GM12891 (cell line): ENCODE results near the gene CCDC87.
"Not testable (repeated sequence)": the region's sequence is repeated elsewhere in the genome, so short reads cannot be mapped to it uniquely, and the experiment has no call there.

ENCODE experiments used
- DNase-seq: peaks from one replicate; pipeline ENCODE4 v3.0.0; 2011; ENCODE audit warnings: low spot score; ENCODE audit not compliant: insufficient read length
- FAIRE-seq: peaks from 2 replicates; lab custom pipeline; 2011; peaks lifted over from hg19 to GRCh38; lab: Jason Lieb, UNC
- PAX5 ChIP-seq: IDR thresholded peaks from 2 replicates; pipeline ENCODE4 v1.6.1; 2011; ENCODE audit warnings: low read length, moderate library complexity, mild to moderate bottlenecking; ENCODE audit not compliant: insufficient read depth, severe bottlenecking
- POLR2A ChIP-seq: IDR thresholded peaks from 2 replicates; pipeline ENCODE4 v1.6.1; 2011; ENCODE audit warnings: low read depth, low read length, control low read depth
- POLR2AphosphoS5 ChIP-seq: IDR thresholded peaks from 2 replicates; pipeline ENCODE4 v1.6.1; 2011; ENCODE audit warnings: low read depth, low read length, control low read depth
- POU2F2 ChIP-seq: IDR thresholded peaks from 2 replicates; pipeline ENCODE4 v1.6.1; 2011; ENCODE audit warnings: low read depth, mild to moderate bottlenecking, control low read depth, low read length, moderate library complexity
- SPI1 ChIP-seq: IDR thresholded peaks from 2 replicates; pipeline ENCODE4 v1.6.1; 2011; ENCODE audit warnings: low read depth, low read length, control low read depth
- TAF1 ChIP-seq: IDR thresholded peaks from 2 replicates; pipeline ENCODE4 v1.6.1; 2011; ENCODE audit warnings: low read depth, low read length, control low read depth

Gene CCDC87

GRCh38 chr11:66616379-66617154, 23.7 kb upstream of the CCDC87 start, which contains the start of gene RBM14:
RBM14 (plus strand) TSS chr11:66616630; CDS start chr11:66616721, 91 bp downstream.
- peak; percentile 98 for TF ChIP-seq TAF1
- TF ChIP-seq PAX5, result no peak
- TF ChIP-seq POLR2A, result peak; percentile 98
- TF ChIP-seq POLR2AphosphoS5, result peak; percentile 99
- peak; percentile 16; the same call in 1 of the 2 replicates for TF ChIP-seq POU2F2
- DNase-seq (peak; percentile 99), FAIRE-seq (peak; percentile 93)

DNA sequence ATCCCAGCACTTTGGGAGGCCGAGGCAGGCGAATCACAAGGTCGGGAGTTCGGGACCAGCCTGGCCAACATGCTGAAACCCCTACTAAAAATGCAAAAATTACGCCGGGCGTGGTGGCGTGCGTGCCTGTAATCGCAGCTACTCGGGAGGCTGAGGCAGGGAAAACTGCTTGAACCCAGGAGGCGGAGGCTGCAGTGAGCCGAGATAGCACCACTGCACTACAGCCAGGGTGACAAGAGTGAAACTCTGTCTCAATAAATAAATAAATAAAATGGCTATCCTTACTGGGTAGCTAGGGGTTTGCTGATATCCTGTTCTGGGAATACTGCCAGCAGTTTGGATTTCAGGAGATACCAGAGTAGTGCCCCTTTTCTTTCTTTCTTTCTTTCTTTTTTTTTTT, 21.2 kb upstream of the CCDC87 start:
- DNase-seq, result no peak
- FAIRE-seq, result no peak

DNA sequence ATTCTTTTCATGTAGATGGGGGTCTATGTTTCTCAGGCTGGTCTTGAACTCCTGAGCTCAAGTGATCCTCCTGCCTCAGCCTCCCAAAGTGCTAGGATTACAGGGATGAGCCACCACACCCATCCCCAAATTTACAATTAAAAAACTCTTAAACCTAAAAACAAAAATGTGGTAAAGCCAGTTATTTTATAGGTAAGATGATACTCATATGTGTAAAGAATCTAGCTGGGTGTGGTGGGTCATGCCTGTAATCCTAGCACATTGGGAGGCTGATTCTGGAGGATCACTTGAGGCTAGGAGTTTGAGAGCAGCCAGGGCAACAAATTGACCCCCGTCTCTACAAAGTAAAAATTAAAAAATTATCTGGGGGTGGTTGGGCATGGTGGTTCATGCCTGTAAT, 19.6 kb upstream of the CCDC87 start:
- TF ChIP-seq POU2F2 (no peak), POLR2A (no peak), SPI1 (no peak), POLR2AphosphoS5 (no peak), TAF1 (no peak), PAX5 (no peak)
- FAIRE-seq (no peak), DNase-seq (no peak)

More for the DNA sequence above, 21.2 kb upstream of the CCDC87 start:
- TF ChIP-seq TAF1 (no peak), POU2F2 (no peak), POLR2A (no peak), SPI1 (no peak), POLR2AphosphoS5 (no peak), PAX5 (no peak)

DNA sequence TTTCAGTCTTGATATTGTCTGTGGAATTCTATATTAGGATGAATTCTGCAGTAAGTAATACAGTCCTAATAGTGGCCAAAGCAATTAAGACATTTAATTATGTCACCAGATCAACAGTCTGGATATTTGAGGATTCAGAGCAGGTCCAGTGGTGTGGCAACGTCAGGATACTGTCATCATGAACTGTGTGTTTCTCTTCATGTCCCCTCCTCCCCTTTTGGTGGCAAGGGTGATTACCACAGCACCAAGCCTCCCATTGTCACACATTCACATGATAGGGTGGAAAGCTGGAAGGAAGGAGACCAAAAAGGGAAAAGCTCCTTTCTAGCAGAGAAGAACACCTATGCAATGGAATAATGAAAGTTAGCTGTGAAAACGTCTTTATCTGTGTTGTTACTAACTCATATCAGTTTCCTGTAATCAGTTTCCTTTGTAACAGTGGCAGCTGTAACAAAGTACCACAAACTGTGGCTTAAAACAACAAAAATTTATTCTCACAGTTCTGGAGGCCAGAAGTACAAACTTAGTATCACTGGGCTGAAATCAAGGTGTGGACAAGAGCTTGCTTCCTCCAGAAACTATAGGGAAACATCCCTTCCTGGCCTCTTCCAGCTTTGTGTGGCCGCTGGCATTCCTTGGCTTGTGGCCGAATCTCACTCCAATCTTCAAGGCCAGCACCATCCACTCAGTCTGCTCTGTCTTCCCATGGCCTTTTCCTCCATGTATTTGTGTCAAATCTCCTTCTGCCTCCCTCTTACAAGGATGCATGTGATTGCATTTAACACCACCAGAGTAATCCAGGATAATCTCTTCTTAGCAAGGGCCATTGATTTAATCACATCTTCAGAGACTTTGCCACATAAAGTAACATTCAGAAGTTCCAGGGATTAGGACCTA, 17.1 kb upstream of the CCDC87 start:
- TF ChIP-seq TAF1, result no peak
- DNase-seq, result no peak
- no peak for FAIRE-seq

DNA sequence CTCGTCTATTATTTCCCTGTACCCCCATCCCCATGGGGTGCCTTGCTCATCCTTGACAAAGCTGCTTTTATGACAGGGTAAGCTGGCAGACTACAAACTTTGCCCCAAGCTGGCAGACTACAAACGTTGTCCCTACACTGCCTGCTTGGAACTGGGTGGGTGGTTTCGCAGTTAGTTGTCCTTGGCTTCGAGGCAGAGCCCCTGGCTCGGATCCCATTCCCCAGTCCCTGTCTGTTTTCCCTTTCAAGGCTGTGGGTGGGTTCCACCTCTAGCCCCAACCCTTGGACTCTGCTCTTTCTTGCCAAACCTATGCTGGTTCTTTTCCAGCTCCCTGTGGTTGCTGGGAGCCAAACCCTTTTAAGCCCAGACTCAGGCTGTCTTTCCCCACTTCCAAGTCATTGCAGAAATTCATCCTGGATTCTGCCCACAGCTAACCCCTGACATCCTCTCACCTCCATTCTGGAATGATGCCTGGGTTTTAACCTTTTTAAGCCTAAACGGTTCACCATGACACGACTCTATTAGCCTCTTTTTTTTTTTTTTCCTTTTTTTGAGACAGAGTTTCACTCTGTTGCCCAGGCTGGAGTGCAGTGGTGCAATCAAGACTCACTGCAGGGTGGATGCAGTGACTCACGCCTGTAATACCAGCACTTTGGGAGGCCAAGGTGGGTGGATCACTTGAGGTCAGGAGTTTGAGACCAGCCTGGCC, 14.4 kb upstream of the CCDC87 start:
- no peak for TF ChIP-seq TAF1
- no peak for TF ChIP-seq POU2F2
- no peak for TF ChIP-seq POLR2AphosphoS5
- no peak for TF ChIP-seq POLR2A
- no peak for DNase-seq
- no peak for FAIRE-seq

DNA sequence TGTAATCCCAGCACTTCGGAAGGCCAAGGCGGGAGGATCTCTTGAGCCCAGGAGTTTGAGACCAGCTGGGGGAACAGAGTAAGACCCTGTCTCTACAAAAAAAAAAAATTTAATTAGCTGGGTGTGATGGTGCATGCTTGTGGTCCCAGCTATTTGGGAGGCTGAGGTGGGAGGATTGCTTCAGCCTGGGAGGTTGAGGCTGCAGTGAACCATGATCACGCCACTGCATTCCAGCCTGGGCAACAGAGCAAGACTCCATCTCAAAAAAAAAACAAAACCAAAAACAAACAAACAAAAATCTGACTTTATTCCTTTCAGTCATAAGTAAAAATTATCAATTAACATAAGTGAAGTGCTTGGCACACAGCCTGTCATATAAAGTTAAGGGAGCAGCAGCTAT, 13.7 kb upstream of the CCDC87 start:
- DNase-seq, FAIRE-seq: not testable (repeated sequence)

DNA sequence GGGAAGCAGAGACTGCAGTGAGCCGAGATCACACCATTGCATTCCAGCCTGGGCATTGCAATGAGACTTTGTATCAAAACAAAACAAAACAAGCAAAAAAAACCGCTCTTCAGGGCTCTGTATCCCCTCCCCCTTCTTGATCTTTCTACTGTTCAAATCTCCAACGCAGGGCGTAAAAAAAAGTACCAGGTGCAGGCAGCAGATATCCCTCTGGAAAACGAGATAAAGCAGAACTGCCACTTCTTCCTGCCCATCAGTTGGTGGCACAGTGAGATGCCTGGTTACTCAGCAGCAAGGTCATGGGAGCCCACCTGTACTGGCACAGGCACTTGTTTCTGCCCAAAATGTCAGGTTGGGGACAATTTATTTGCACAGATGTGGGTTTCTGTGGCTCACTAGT, 11.3 kb upstream of the CCDC87 start:
- TF ChIP-seq SPI1, result no peak
- no peak for TF ChIP-seq POLR2AphosphoS5
- no peak for TF ChIP-seq TAF1
- no peak for TF ChIP-seq POLR2A
- TF ChIP-seq POU2F2, result no peak
- no peak for TF ChIP-seq PAX5
- DNase-seq (no peak), FAIRE-seq (no peak)

DNA sequence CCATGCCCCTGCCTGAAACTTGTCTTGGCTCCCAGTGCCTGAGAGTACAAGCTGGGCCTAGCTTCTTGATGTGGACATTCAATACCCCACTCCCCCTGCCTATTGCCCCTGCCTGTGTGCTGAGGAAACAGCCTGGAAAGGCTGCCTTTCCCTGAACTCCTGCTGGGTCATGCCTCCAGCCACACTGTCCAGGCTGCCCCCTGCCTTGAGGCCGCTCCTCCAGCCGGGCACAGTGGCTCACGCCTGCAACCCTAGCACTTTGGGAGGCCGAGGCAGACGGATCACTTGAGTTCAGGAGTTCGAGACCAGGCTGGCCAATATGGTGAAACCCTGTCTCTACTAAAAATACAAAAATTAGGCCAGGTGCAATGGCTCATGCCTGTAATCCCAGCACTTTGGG, 10.2 kb upstream of the CCDC87 start:
- TF ChIP-seq POLR2A, result no peak
- no peak for TF ChIP-seq POLR2AphosphoS5
- TF ChIP-seq TAF1, result no peak
- no peak for TF ChIP-seq PAX5
- TF ChIP-seq POU2F2, result no peak
- TF ChIP-seq SPI1, result no peak
- FAIRE-seq (no peak), DNase-seq (no peak)

GRCh38 chr11:66600631-66601233, 7.9 kb upstream of the CCDC87 start:
- TF ChIP-seq PAX5, result no peak
- TF ChIP-seq SPI1, result peak; percentile 48
- TF ChIP-seq POU2F2, result no peak
- no peak for FAIRE-seq
- no peak for DNase-seq
